Transverse colon (tissue), 4 donors: Measurements from ENCODE around the gene BCL11A. TPM values are rescaled to one million over a fixed set of nuclear protein-coding genes. Genes with fewer than 3 reads are reported as not detected.

Source experiments
- DNase-seq: peaks from one replicate; pipeline ENCODE4 v3.0.0-alpha.2; 2019
- H3K27ac ChIP-seq, 4 donors: fragments of 200-600 bp; sonication (generic); 2 replicates each; pipeline ENCODE4 v1.5.1; 2016 to 2018; ENCODE audit warnings: inconsistent platforms in 4 of 4
- H3K27me3 ChIP-seq: fragments of 200-600 bp; sonication (generic); 2 replicates; pipeline ENCODE4 v1.5.1; 2017; ENCODE audit warnings: inconsistent platforms
- H3K36me3 ChIP-seq, 4 donors: fragments of 200-600 bp; sonication (generic); 2 replicates each; pipeline ENCODE4 v1.5.1; 2017 to 2019; ENCODE audit warnings: inconsistent platforms in 4 of 4
- H3K4me1 ChIP-seq, 4 donors: fragments of 200-600 bp; sonication (generic); 2 replicates each; pipeline ENCODE4 v1.5.1; 2017 to 2020; ENCODE audit warnings: inconsistent platforms in 4 of 4
- H3K4me3 ChIP-seq, 4 donors: fragments of 200-600 bp; sonication (generic); 1 replicate in 1 of 4; 2 replicates in 3 of 4; pipeline versions ENCODE4 v1.5.1 to v1.6.1; 2017 to 2019; ENCODE audit warnings: inconsistent platforms in 4 of 4
- H3K9me3 ChIP-seq, 2 donors: fragments of 200-600 bp; sonication (generic); 2 replicates each; pipeline ENCODE4 v1.5.1; 2017 to 2019; ENCODE audit warnings: inconsistent platforms in 2 of 2
- EP300 ChIP-seq: sonication (generic); formaldehyde crosslinking; IDR thresholded peaks from one replicate; pipeline ENCODE4 v1.6.1; 2017; ENCODE audit warnings: antibody characterized with exemption, low read depth
- POLR2A ChIP-seq: fragments of 450-650 bp; IDR thresholded peaks from one replicate; pipeline ENCODE4 v1.6.1; 2016; ENCODE audit warnings: antibody characterized with exemption, mild to moderate bottlenecking, moderate library complexity
- POLR2AphosphoS5 ChIP-seq, 3 donors: sonication (generic); formaldehyde crosslinking; IDR thresholded peaks; one replicate each; pipeline ENCODE4 v1.6.1; 2016; ENCODE audit warnings: antibody characterized with exemption in 3 of 3
- WGBS, 2 donors: methylation state at CpG; one replicate each; pipeline ENCODE4 v1.1.5; 2018; ENCODE audit warnings: low coverage in 1 of 2; 5-methylcytosine and 5-hydroxymethylcytosine counted together
- in situ Hi-C, 4 donors: fragments of 200-750 bp; cut with MboI; loops; one replicate each; pipeline versions ENCODE4 v1.15.0 to v1.15.1; 2017; ENCODE audit warnings: low sequenced_read_pairs in 3 of 4, low pct_ligation_motif_present in 1 of 4, low pct_unique_long_range_greater_than_20kb in 1 of 4
- intact Hi-C: fragments of 100-400 bp; cut with DNase I; formaldehyde crosslinking; loops from one replicate; pipeline ENCODE4 v1.15.1; 2023; ENCODE audit warnings: low total_unique reads
- total RNA-seq, 4 donors: library from RNA; depleted of rRNA; stranded (reverse); fragments of >200 nt; gene quantifications; one replicate each; pipeline ENCODE4 v1.1.0, GENCODE V29; 2016
- TF ChIP-seq, protein P1 (sequence below), 5 experiments: fragments of 200-600 bp in 3 of 5; fragments of 450-650 bp in 2 of 5; sonication (generic) in 3 of 5; IDR thresholded peaks; 1 replicate in 2 of 5; 2 replicates in 3 of 5; pipeline ENCODE4 v1.5.1; 2016 to 2017; ENCODE audit warnings: antibody characterized with exemption in 5 of 5, inconsistent platforms in 3 of 5, mild to moderate bottlenecking in 2 of 5, moderate library complexity in 1 of 5

The BCL11A gene
- total RNA-seq, 4 donors from 2014 or later, result 11.3 to 38.1 (median 19.9) TPM

DNA sequence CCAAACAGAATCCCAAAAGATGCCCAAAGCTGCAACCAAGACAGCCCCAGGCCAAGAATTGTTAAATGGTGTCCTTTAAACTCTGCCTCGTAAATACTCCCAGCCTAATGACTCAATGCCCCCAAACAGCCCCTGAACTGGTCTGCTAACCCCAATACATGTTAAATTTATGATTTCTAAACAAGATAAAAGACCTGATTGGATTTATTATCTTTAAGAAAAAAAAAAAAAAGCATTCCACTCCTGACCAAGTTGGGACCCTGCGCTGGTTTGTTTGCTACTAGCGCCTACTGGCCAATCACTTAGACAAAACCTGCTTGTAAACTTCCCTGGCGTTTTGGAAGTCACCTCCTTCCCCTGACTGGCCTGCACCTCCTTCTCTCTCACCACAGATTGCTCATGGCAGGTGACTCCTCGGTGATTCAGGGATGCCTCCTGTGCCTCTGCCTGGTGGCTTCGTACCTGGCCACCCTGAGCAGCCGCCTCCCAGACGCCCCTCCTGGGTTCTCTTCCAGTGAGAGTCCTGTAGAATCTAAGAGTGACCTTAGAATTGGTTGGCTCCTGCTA, 121.3 kb downstream of the BCL11A start:
- 80 to 88% methylated on average over 1 to 8 of the region's 8 CpGs for WGBS, 2 donors

DNA sequence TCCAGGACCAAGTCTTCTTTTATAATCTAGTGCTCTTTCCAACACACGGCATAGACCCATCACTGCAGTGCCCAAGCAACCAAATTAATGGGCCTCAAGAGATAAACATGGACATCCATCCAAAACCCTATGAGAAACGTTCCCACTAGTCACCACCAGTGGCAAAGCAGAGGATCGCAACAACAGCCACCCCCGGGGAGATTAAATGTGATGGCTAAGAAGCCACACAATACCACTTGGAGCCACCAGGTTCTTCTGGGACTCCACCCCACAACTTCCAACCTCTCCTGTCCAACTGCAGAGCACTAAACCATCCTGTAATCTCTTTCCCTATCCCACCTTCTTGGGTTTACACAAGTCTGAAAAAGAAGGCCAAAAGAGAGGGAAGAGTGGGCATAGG, 123.8 kb downstream of the BCL11A start:
- TF ChIP-seq EP300, result no peak
- in situ Hi-C loops, result no loop called here
- 90% methylated on average over 4 of the region's 4 CpGs; no CpG with 5 or more reads in 1 of the 2 donors for WGBS, 2 donors
- Histone ChIP-seq H3K36me3 (no peaks in the 10 kb centered on the region), H3K27ac (no peak overlapping the region), H3K27me3 (no peaks in the 10 kb centered on the region), H3K4me3 (no peak overlapping the region), H3K9me3 (no peaks in the 10 kb centered on the region), H3K4me1 (no peaks in the 10 kb centered on the region)
- no peak for DNase-seq
- intact Hi-C loops, result no loop called here

More for the DNA sequence above, 121.3 kb downstream of the BCL11A start:
- Histone ChIP-seq H3K36me3 (no peaks in the 10 kb centered on the region), H3K27ac (no peak overlapping the region), H3K4me1 (no peaks in the 10 kb centered on the region), H3K9me3 (no peaks in the 10 kb centered on the region), H3K27me3 (no peaks in the 10 kb centered on the region), H3K4me3 (no peak overlapping the region)
- DNase-seq, result no peak
- intact Hi-C loops (no loop called here), in situ Hi-C loops (no loop called here)
- TF ChIP-seq POLR2AphosphoS5 (IDR thresholded peaks at IDR 0.05), result no peak
- TF ChIP-seq POLR2A, result no peak
- TF ChIP-seq, protein P1, sequence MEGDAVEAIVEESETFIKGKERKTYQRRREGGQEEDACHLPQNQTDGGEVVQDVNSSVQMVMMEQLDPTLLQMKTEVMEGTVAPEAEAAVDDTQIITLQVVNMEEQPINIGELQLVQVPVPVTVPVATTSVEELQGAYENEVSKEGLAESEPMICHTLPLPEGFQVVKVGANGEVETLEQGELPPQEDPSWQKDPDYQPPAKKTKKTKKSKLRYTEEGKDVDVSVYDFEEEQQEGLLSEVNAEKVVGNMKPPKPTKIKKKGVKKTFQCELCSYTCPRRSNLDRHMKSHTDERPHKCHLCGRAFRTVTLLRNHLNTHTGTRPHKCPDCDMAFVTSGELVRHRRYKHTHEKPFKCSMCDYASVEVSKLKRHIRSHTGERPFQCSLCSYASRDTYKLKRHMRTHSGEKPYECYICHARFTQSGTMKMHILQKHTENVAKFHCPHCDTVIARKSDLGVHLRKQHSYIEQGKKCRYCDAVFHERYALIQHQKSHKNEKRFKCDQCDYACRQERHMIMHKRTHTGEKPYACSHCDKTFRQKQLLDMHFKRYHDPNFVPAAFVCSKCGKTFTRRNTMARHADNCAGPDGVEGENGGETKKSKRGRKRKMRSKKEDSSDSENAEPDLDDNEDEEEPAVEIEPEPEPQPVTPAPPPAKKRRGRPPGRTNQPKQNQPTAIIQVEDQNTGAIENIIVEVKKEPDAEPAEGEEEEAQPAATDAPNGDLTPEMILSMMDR (IDR thresholded peaks at IDR 0.05), result no peak
- no peak for TF ChIP-seq EP300

DNA sequence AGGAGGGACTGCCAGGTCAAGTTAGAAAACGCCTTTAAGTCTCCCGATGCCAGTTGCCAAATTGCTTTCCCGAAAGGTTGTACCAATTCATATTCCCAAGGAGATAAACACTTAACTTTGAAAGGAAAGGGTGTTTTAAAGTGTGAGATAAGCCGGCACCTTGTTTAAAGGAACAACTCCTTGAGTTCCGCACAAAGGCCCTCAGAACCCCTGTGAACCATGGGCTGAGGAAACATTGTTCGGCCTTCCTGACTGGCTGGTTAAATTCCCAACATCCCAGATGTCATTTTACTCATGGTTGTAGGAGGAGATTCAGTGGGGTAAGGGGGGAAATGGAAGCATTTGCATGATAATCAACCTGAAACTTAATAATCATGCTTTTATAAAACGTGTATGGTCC, 126.6 kb downstream of the BCL11A start:
- H3K36me3 ChIP-seq, result no peaks in the 10 kb centered on the region
- H3K27ac ChIP-seq, result no peak overlapping the region
- intact Hi-C loops (no loop called here), in situ Hi-C loops (no loop called here)
- H3K4me3 ChIP-seq, result no peak overlapping the region
- 95 to 100% methylated on average over 3 to 7 of the region's 7 CpGs for WGBS, 2 donors
- TF ChIP-seq EP300 (no peak), POLR2A (no peak), POLR2AphosphoS5 (IDR thresholded peaks at IDR 0.05) (no peak)
- TF ChIP-seq, protein P1 (IDR thresholded peaks at IDR 0.05), result no peak
- no peaks in the 10 kb centered on the region for H3K9me3 ChIP-seq
- H3K4me1 ChIP-seq, result no peaks in the 10 kb centered on the region
- no peaks in the 10 kb centered on the region for H3K27me3 ChIP-seq
- no peak for DNase-seq

DNA sequence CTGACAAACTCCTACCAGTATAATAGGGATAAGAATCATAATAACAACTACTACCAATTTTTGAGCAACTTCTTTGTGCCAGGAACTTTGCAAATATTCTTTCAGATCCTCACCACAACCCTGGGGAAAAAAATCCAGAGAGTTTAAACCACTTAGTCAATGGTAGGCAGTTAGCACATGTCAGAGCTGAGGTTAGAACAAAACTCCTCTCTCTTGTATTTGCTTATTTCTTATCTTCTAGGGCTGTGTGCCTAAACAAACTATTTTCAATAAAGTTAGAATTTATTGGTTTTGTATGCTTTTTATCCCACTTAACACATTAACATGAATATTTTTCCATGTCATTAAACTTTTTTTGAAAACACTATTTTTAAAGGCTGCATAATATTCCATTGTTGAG, 127.1 kb downstream of the BCL11A start:
- no peaks in the 10 kb centered on the region for H3K9me3 ChIP-seq
- DNase-seq, result no peak
- in situ Hi-C loops (no loop called here), intact Hi-C loops (no loop called here)
- TF ChIP-seq EP300, result no peak
- TF ChIP-seq POLR2AphosphoS5 (IDR thresholded peaks at IDR 0.05), result no peak
- no peak for TF ChIP-seq POLR2A
- TF ChIP-seq, protein P1 (IDR thresholded peaks at IDR 0.05), result no peak
- no peaks in the 10 kb centered on the region for H3K36me3 ChIP-seq
- H3K27ac ChIP-seq, result no peak overlapping the region
- no peaks in the 10 kb centered on the region for H3K27me3 ChIP-seq
- H3K4me1 ChIP-seq, result no peaks in the 10 kb centered on the region
- no peak overlapping the region for H3K4me3 ChIP-seq

DNA sequence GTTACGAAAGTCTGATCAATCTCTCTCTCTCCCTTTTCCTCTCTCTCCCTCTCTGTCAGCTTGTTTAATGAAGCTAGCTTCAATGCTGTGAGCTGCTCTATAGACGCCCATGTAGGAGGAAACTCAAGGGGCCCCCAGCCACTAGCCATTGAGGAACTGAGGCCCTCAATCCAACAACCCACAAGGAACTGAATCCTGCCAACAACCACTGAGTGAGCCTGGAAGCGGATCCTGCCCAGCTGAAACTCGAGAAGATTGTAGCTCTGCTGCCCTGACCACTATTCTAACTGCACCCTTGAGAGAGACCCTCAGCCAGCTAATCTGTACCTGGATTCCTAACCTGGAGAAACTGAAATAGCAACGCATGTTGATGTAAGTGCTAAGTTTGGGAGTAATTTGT, 129.2 kb downstream of the BCL11A start:
- H3K36me3 ChIP-seq, result no peaks in the 10 kb centered on the region
- TF ChIP-seq EP300, result no peak
- TF ChIP-seq POLR2A, result no peak
- TF ChIP-seq POLR2AphosphoS5 (IDR thresholded peaks at IDR 0.05), result no peak
- TF ChIP-seq, protein P1 (IDR thresholded peaks at IDR 0.05), result no peak
- 85 to 100% methylated on average over 1 to 5 of the region's 5 CpGs for WGBS, 2 donors
- no peak overlapping the region for H3K4me3 ChIP-seq
- H3K9me3 ChIP-seq, result no peaks in the 10 kb centered on the region
- H3K4me1 ChIP-seq, result no peaks in the 10 kb centered on the region
- H3K27ac ChIP-seq, result no peak overlapping the region
- in situ Hi-C loops, result no loop called here
- intact Hi-C loops, result no loop called here
- H3K27me3 ChIP-seq, result no peaks in the 10 kb centered on the region
- DNase-seq, result no peak
